Measurements from ENCODE around the gene SH3TC2.

The SH3TC2 gene

GRCh38 chr5:149027636-149028035 lies 35.2 kb downstream of the SH3TC2 start:
- no peak for DNase-seq

DNA sequence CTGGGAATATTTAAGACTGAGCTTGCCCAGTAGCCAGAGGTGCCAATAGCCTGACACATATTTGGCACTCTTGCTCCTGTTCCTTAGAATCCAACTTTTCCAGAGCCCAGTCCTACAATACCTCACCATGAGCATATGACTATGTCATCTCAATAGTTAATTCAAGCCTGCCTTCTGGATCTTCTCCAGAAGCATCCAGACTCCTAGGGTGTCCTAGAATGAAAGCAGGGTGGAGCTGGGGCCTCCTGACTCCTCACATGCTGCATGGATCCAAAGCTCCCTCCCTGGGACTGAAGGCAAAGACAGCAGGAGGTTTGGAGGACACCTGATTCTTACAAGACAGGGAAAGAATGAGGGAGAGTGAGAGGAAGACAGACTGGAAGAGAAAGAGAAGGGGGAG lies 37.9 kb downstream of the SH3TC2 start:
- DNase-seq = no peak

DNA sequence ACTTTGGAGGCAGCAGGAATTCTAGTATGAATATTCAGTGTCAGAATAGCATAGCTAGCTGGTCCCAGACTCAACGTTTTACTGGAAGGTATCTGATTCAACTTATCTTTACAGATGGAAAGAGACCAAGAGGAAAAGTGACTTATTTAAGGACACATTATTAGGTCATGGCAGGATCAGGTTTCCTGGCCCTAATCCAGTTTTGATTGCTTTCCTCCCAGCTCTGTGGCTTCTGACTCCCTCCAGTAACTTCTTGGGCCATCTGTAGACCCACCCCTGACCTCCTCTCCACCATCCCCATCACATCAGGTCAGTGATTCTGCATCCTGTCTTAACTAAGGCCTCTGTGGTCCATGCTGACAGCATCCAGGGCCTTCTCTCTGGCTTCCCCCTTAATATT lies 38.4 kb downstream of the SH3TC2 start:
- no peak for DNase-seq

DNA sequence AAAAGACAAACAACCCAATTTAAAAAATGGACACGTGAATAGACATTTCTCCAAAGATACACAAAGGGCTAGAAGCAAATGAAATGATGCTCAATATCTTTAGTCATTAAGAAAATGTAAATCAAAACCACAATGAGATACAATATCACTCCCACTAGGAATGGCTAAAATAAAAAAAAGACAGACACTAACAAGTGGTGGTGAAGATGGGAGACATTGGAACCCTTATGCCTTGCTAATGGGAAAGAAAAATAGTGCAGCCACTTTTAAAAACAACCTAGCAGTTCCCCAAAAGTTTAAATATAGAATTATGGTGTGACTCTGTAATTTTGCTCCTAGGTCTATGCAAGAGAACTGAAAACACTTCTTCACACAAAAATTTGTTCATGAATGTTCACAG lies 40.7 kb downstream of the SH3TC2 start:
- no peak for DNase-seq

GRCh38 chr5:149019679-149020078 lies 43.2 kb downstream of the SH3TC2 start:
- no peak for DNase-seq

DNA sequence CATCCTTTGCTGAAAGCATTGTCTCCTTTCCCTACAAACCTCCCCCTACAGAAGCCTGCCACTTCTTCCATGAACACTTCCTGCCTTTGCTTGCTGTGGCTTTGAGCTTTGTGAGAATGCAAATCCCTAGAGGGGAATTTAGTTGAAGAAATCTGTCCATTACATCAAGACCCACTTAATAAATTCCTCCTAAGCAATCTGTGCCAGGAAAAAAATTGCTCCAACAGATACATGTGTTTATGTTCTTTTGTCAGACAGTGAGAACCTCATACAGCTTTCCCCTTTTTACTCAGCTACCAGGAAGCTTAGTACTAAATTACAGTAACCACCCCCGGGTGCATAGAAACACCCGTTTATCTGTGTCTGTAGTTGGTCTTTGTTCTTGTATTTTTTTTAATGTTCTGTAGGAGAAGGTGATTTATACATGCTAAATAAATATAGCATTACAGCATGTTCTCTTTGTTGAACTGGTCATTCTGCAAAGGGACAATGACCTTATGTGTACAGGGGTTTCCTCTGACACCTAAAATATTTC lies 43.9 kb downstream of the SH3TC2 start:
- no peak for DNase-seq

- no peak for DNase-seq
Measured at GRCh38 chr5:149017636-149018035, 45.2 kb downstream of the SH3TC2 start.

- no peak for DNase-seq
Measured at GRCh38 chr5:149015561-149015960, 47.3 kb downstream of the SH3TC2 start.

- no peak for DNase-seq
Measured at GRCh38 chr5:149015126-149015525, 47.7 kb downstream of the SH3TC2 start.

GRCh38 chr5:149014571-149015031 lies 48.3 kb downstream of the SH3TC2 start:
- no peak for DNase-seq

GRCh38 chr5:149013796-149014195 lies 49.1 kb downstream of the SH3TC2 start:
- no peak for DNase-seq

DNA sequence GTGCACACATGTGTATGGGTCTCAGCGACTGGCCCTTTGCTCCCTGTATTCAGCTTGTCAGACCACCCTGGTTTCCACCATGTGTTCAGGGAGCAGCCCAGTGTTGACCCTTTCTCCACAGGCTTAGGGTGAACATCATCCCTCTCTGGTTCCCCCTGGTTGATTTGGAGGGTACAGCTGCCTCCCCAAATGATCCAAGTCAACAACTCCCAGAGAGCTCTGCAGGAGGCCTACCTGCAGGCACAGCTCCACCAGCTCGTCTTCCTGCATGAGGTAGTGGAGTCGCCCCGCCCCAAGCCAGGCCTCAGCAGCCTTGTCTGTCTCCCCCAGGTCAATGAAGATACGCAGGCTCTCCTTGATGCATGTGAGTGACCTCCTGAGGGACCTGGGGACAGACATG lies 50.5 kb downstream of the SH3TC2 start:
- DNase-seq = no peak

- DNase-seq = no peak
Measured at GRCh38 chr5:149011728-149012127, 51.1 kb downstream of the SH3TC2 start.

- no peak for DNase-seq
Measured at GRCh38 chr5:149011084-149011483, 51.8 kb downstream of the SH3TC2 start.

DNA sequence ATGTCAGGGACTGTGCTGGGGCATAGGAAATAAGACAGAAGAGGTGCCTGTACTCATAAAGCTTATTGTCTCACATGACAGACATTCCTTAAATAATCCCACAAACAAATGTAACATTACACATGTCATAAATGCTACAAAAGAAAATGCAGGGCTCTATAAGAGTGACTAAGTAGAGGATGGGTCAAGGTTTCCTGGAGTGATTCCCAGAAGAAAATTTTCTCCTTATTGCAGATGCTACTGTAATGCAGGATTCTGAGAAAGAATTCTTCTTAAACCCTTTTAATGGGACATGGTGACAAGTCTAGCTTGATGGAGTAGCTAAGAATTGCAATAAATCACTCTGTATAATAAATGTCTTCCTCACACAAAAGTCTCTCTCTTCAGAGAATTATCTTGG lies 55.7 kb downstream of the SH3TC2 start:
- no peak for DNase-seq

DNA sequence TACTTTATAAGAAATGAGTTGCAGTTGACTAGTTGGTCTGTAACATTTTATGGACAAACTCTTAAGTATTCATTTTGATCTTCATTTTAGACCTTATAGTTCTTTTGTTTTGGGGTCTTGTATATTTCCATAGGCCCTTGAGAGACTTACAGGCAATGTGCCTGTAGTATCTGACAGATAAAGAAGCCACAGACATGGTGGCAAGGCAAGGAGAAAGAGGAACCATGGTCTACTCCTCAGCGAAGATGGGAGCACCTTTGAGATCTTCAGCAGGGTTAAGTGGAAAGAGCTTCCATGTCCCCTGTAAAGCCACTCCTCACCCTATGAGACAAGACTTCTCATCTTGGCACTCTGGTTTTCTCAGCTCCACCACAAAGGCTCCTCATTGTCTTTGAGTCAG lies 56.4 kb downstream of the SH3TC2 start:
- no peak for DNase-seq

GRCh38 chr5:149005077-149005892 lies 57.6 kb downstream of the SH3TC2 start:
- no peak for DNase-seq

GRCh38 chr5:149004559-149004958 lies 58.3 kb downstream of the SH3TC2 start:
- no peak for DNase-seq

DNA sequence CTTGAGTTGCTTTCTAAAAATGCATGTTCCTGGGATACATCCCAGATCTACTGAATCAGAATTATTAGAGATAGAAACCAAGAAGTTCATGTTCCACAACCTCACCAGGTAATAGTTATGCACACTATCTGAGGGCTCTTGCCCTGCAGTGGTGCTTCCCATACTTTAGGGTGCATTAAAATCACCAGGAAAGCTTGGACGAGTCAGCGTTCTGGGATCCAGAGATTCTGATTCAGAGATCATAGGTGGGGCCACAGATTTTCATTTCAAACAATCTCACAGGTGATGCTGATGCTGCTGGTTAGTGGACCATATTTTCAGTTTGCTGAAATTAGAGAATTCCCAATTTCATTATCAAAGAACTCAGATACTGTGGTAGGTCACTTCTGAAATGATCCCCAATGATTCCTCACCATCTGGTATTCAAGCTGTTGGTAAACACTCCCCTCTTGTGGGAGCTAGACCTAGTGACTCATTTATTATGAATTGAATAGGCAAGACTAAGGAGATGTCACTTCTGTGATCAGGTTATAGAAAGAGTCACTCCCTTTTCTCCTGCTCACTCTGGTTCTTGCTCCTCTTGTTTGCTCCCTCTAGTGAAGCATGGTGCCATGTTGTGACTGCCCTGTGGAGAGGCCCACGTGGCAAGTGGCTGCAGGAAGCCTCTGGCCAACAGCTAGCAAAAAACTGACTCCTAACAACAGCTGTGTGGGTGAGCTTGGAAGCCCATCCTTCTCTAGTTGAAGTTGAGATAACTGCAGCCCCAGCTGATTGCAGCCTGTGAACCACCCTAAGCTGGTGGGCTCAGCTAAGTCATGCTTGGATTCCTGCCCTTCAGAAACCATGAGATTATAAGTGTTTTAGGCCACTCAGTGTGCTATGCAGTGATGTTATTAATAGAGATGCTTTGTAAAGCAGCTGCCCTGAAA lies 59.8 kb downstream of the SH3TC2 start:
- DNase-seq = no peak

DNA sequence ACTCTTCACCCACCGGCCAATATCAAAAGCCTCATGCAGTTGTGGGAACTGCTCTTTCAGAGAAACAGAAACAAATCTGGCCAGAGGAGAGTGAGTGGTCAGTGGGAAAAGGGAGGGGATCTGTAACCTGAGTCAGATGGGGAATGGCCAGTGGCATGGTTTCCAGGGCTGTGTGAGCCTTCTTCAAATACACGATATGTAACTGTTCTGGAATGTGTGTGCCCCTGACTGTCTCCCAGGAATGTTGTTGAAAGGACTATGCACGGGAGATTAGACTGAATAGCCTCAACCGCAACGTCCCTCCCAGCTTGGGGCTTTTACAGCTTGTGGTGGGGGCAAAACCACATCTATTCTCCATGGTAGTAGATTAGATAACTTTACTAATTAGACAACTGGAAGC lies 60.8 kb downstream of the SH3TC2 start:
- no peak for DNase-seq

DNA sequence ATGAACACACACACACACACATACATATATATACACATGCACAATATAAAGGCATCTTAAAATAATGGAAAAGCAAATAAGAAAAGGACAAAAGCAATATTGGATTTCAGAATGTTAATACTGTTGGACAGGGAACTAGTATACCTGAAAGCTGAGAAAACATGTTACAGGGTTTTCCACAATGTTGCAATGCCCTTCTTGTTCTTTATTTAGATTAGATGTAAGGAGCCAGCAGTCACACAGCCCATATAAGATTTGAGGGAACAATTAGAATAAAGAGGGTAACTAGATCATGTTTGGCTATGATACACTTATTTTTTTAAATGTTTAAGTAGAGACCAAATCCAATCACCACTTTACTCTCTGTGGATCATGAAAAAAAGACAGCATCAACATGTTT lies 61.7 kb downstream of the SH3TC2 start:
- DNase-seq = no peak

DNA sequence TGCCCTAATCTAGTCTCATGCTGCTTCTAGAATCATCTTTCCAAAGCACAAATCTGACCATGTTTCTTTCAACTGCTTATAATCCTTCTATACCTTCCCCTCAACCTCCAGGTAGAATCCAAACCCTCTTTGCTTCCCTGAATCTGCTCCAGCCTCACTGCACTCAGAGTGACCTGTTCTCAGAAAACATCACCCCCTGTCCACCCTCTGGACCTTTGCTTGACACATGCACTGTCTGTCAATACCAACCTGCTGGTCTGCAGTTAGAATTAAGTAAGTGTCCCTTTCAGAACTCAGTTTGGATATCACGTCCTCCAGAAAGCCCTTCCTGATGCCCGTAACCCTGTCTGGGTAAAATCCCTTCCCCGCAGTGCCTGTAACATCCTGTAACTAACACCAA lies 63.1 kb downstream of the SH3TC2 start:
- DNase-seq = no peak

- no peak for DNase-seq
Measured at GRCh38 chr5:148998174-148998797, 64.6 kb downstream of the SH3TC2 start.

Measured in stimulated activated CD4-positive, alpha-beta T cell treated with anti-CD3 and anti-CD28 coated beads, Interleukin-4, amount 100 ng/mL, for 4 hours (primary cell).